ENCODE measurements around the gene MAST1.

DNA sequence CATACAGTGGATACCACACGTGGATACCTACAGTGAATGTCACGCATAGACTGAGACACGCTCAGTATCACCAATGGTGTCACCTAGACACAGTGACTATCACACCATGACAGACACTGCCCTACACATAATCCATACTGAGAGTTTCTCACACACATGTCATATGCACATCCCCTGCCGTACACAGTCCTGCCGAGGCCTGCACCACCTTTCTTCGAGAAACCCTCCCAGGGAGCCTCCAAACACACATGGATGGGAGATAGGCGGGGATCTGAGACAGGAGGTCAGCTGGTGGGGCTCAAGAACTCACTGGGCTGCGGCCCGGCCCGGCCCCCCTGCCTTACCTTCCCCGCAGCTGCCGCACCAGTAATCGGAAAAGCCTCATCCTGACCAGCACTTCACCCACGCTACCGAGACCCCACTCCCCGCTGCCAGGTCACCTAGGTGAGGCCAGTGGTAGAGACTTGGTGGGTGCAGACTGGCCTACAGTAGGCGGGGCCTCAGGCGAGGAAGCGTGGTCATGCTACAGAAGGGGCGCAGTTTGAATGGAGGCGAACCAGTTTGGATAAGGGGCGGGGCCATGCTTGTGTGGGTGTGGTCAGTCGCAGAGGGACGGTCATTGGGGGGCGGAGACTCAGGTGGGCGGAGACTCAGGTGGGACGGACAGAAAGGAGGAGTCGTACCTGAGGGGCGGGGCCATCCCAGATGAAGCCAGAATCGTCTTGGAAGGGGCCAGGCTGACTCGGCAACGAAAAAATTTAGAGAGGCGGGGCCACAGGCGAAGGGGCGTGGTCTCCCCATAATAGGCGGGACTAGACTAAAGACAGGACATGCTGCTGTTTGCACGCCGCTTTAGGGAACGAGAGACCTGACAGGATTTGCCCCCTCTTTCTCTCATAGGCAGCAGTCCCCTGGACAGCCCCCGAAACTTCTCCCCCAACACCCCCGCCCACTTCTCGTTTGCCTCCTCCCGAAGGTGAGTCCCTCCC, 2.1 kb downstream of the MAST1 start:
- TF ChIP-seq, protein P1, sequence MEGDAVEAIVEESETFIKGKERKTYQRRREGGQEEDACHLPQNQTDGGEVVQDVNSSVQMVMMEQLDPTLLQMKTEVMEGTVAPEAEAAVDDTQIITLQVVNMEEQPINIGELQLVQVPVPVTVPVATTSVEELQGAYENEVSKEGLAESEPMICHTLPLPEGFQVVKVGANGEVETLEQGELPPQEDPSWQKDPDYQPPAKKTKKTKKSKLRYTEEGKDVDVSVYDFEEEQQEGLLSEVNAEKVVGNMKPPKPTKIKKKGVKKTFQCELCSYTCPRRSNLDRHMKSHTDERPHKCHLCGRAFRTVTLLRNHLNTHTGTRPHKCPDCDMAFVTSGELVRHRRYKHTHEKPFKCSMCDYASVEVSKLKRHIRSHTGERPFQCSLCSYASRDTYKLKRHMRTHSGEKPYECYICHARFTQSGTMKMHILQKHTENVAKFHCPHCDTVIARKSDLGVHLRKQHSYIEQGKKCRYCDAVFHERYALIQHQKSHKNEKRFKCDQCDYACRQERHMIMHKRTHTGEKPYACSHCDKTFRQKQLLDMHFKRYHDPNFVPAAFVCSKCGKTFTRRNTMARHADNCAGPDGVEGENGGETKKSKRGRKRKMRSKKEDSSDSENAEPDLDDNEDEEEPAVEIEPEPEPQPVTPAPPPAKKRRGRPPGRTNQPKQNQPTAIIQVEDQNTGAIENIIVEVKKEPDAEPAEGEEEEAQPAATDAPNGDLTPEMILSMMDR (IDR thresholded peaks at IDR 0.05 in 4 of 5, conservative IDR thresholded peaks at IDR 0.05 in 1 of 5): no peak
- TF ChIP-seq POLR2A (IDR thresholded peaks at IDR 0.05): no peak
